Spleen (tissue), 7 donors: ENCODE data around the gene TMCO4.
"Not testable (repeated sequence)": the region's sequence is repeated elsewhere in the genome, so short reads cannot be mapped to it uniquely, and the experiment has no call there.

Source experiments
- CTCF ChIP-seq, 11 experiments: fragments of 200-600 bp in 7 of 11; fragments of 450-650 bp in 4 of 11; sonication (generic) in 4 of 11; IDR thresholded peaks in 8 of 11; conservative IDR thresholded peaks in 3 of 11; 1 replicate in 7 of 11; 2 replicates in 4 of 11; pipeline versions ENCODE4 v1.4.0 to v1.8.0; 2016 to 2021; ENCODE audit warnings: antibody characterized with exemption in 11 of 11, inconsistent platforms in 4 of 11, mild to moderate bottlenecking in 1 of 11
- POLR2A ChIP-seq, 3 donors: fragments of 450-650 bp; IDR thresholded peaks; one replicate each; pipeline ENCODE4 v1.5.1; 2017; ENCODE audit warnings: antibody characterized with exemption in 3 of 3, mild to moderate bottlenecking in 1 of 3
- donor health status: DM: no; HTN: no; CAD: no; lungs with moderate emphysema.
- donor health status: DM: no; HTN: no; CAD: no.
- donor health status: DM: no; HTN: no; CAD: no.

GRCh38 chr1:19635064-19635463, 164.7 kb downstream of the TMCO4 start:
- TF ChIP-seq CTCF (IDR thresholded peaks at IDR 0.05 in 8 of 11, conservative IDR thresholded peaks at IDR 0.05 in 3 of 11); POLR2A (IDR thresholded peaks at IDR 0.05): not testable (repeated sequence)
